Measurements from ENCODE around the gene ASCL1.

ASCL1 gene

DNA sequence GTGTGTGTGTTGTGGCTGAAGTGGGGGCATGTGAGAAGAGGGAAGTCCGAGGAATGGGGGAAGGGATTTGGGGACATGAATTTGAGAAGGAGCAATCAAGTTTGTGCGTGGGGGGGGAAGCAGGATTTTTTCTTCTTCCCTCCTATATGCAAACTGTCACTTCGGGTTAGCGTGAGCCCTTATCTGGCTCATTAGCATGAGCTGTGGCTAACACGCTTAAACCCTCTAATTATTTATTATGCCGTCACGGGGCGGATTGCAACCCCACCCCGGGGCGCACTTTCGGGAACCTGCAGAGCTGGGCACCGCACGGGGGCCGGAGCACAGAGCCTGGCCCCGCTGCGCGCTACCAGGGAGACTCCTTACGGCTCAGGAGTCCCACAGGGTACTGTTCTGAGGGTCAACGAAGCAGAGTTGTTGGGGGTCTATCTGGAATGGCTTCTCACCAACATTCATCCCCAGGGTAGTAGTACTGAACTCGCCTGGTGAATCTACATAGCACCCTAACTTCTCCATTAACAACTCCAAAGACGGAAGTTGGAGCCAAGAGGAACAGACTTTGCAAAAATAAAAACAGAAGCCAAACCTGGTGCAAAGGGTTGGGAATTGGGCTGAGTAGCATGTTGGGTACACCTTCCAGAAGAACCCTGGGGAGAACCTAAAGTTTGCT, 6.4 kb upstream of the ASCL1 start:
- in situ Hi-C loops (cut with HindIII; ENCODE audit: low sequenced_read_pairs), result no loop called here

- in situ Hi-C loops (cut with HindIII; ENCODE audit: low sequenced_read_pairs), result no loop called here
These were observed 5.6 kb upstream of the ASCL1 start for GRCh38 chr12:102951841-102952240.

DNA sequence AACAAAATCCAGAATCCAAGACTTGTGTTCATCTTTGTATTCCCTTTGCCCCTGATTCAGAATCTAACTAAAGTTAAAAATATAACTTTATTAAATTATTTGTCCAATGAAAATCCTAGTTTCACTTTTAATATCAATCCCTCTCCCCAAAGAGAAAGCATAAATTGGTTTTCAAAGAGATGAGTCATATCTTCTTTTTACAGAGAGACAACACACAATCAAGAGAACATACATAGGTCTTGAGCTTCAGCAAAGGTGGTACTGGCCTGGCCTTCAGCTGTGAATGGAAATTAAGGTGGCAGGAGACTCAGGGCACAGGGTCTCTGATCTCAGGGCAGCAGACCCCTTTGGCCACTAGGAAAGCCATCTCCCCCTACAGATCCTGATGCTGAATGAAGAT, 4.3 kb upstream of the ASCL1 start:
- in situ Hi-C loops (cut with HindIII; ENCODE audit: low sequenced_read_pairs), result no loop called here

GRCh38 chr12:102954134-102954533, 3.3 kb upstream of the ASCL1 start:
- in situ Hi-C loops (cut with HindIII; ENCODE audit: low sequenced_read_pairs), result no loop called here

DNA sequence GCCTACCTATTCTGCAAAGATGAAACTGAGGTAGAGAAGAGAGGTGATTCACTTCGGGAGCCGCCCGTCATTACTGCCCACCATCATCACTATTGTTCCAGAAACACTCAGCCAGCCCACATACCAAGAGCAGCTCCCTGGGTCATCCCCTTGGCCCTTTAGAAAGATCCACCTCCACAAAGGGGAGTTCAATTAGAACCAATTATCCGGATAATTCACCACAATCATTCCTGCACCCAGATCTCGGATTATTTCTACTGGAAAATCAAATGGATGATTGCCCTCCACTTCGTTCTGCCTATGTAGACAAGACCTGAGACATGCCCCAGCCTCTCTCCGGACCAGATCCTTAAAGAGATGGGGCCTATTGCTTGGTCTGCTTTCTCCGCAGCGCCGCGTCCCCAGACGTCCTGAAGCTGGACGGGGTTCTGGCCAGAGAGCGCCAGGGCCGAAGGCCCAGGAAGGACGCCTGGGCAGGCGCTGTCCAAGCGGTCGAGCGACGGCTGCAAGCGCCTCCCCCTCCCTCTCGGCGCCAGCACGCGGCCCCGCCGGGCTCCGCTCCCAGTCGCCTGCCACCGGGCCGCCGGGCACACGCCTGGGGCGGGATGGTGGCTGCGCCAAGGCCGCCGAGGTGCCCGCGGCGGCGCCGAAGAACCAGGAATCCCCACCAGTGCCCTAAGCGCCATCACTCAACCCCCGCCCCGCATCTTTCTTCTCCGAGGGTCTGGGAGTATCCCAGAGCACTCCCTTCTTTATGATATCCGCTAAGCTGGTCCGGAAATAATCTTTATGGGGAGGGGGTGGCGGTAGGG, 1.3 kb upstream of the ASCL1 start:
- in situ Hi-C loops (cut with HindIII; ENCODE audit: low sequenced_read_pairs), result no loop called here

DNA sequence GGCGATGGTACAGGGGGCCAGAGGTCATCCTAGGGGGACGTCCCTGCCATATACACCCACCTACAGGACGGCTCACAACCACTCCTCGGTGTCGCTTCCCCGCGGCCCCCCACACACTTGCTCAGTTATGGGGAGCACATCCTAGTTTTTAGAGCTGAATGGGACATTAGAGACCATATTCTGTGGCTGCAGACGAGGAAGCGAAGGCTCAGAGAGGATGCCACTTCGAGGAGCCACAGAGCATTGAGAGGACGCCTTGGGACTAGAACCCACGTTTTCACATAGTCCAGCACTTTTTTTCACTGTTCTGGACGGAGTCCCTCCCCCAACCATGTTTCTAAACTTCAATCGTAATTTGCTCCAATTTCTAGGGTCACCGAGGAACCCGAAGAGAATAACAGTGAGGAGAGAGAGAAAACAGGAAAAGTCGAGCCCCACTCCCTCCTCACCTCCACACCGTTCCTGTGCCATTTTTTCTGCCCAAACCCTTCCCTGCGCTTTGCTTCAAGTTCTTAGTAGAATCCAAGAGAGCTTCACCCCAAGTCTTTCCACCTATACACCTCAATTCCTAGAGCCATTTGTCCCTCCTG, 641 bp upstream of the ASCL1 start:
- in situ Hi-C loops (cut with HindIII; ENCODE audit: low sequenced_read_pairs), result no loop called here

- in situ Hi-C loops (cut with HindIII; ENCODE audit: low sequenced_read_pairs), result no loop called here
These were observed 777 bp downstream of the ASCL1 start for GRCh38 chr12:102958073-102958829.

- in situ Hi-C loops (cut with HindIII; ENCODE audit: low sequenced_read_pairs), result no loop called here
These were observed 1.3 kb downstream of the ASCL1 start for GRCh38 chr12:102958830-102959176.

GRCh38 chr12:102959391-102959790, 1.9 kb downstream of the ASCL1 start:
- in situ Hi-C loops (cut with HindIII; ENCODE audit: low sequenced_read_pairs), result no loop called here

DNA sequence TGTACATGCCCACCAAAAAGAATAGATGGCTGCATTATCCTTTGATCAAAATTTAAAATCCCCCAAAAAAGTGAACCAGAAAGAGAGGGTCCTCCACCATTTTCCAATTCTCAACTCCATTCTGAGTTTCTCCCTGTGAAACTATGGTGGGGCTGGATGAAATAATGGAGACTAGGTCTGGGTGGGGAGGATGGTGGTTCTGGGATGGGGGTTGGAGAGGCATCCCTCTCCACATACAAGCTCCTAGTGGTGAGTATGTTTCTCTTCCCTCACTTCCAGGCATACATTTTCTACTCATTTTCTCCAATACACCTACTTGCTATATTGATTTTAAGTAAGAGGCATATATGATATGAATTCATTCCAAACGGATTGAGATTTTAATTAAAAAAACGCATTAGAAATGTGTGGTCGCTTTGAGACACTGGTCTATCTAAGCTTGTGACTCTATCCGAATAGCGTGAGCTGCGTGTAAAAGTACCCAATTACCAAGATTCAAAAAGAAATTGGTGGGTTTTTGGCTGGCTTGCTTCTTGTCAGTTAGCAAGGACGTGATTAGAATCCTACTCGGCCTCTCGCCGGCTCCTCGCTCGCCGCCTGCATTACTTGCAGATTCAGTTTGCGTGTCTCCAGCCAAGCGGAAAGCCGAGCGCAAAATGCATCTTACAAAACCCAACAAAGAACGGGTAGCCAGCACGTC, 3.4 kb downstream of the ASCL1 start:
- in situ Hi-C loops (cut with HindIII; ENCODE audit: low sequenced_read_pairs), result loop anchor here (10.0 kb wide), 1 partner anchor 594 kb away; no protein-coding TSS in a partner anchor

DNA sequence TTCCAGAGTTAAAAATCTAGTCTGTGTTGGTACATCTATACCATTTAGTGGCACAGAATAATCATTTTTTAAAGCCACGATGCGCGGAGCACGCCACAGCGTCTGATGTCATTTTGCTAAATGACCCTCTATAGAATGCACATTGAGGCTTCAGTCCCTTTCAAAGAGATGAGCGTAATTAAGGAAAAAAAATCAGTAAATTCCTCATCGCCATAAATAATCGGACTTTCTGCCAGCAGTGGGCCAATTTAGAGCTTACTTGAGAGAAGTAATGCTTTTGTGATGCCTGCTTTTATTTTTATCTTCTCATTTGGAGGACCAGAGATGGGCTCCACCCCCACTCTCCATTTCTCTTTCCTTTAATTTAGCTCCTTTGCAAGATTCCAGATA, 4.0 kb downstream of the ASCL1 start:
- in situ Hi-C loops (cut with HindIII; ENCODE audit: low sequenced_read_pairs), result loop anchor here (10.0 kb wide), 1 partner anchor 593 kb away; no protein-coding TSS in a partner anchor

- in situ Hi-C loops (cut with HindIII; ENCODE audit: low sequenced_read_pairs), result loop anchor here (10.0 kb wide), 1 partner anchor 592 kb away; no protein-coding TSS in a partner anchor
These were observed 5.1 kb downstream of the ASCL1 start for GRCh38 chr12:102962532-102962931.

- in situ Hi-C loops (cut with HindIII; ENCODE audit: low sequenced_read_pairs), result loop anchor here (10.0 kb wide), 1 partner anchor 592 kb away; no protein-coding TSS in a partner anchor
These were observed 5.5 kb downstream of the ASCL1 start for GRCh38 chr12:102962986-102963385.

GRCh38 chr12:102963796-102964195, 6.3 kb downstream of the ASCL1 start:
- in situ Hi-C loops (cut with HindIII; ENCODE audit: low sequenced_read_pairs), result loop anchor here (10.0 kb wide), 1 partner anchor 591 kb away; no protein-coding TSS in a partner anchor

GRCh38 chr12:102964872-102965271, 7.4 kb downstream of the ASCL1 start:
- in situ Hi-C loops (cut with HindIII; ENCODE audit: low sequenced_read_pairs), result loop anchor here (10.0 kb wide), 1 partner anchor 590 kb away; no protein-coding TSS in a partner anchor

DNA sequence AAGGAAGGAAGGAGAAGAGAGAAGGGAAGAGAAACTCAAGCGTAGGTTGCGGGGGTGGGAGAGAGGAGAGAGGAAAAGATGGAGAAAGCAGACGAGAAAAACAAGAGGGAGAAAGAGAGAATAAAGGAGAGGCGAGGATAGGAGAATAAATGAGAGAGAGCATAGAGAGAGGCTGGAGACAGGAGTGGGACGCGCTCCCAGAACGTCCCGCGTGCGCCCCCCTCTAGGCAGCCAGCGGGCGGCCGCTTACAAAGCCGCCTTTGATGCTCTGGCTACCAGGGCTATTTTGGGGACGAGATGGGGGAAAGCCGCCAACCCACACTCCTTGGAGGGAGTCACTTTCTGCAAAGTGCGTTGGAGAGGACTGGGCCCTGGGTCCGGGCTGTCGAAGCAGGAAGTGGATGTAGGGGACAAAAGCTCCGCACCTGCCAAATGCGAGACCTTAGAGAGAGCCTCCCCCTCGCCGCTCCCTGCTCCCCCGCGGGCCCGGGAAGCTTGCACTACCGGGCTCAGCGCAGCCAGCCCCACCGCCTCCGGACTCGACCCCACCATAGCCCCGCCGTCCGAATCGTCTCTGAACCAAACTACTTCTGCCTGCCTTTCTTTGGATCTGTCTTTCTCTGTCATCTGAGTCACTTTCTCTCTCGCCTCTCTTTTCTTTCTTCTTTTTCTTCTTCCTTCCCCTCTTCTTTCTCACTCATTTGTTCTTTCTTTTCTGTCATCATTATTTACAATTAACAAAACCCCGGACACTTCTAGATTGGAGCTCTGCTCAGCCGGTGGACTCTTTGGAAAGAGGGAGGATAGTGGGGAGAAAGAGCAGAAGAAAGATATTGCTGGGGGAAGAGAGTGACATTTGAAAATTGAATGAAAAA, 8.0 kb downstream of the ASCL1 start:
- in situ Hi-C loops (cut with HindIII; ENCODE audit: low sequenced_read_pairs), result loop anchor here (10.0 kb wide), 1 partner anchor 589 kb away; no protein-coding TSS in a partner anchor

DNA sequence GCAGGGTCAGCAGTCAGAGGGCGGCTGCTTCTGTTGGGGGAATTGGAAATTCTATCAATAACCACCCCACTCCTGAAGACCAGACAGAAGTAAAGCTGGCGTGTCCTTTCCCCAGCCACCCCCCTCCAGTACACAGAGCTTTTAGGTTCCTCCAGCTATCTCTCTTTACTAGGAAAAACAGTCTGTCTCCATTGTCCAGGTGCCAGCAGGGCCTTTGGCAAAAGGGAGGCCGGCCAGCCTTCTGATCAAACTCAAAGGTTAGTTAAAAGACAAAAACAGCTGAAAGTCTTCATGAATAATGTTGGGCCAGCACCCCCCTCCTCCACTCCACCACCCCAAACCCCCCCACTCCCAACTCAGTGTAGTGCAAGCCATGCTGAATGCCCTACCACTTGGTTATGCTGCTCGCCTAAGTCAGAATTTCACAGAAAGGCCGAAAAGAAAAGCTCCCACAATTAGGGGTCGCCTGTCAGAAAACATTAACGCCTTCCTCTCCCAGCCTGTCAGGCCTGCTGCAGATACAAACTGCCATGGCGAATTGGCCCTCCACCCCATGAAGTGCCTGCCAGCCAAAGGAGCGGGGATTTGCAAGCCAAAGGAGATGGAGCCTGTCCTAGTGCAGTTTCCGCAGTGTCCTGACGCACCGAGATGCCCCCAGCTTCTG, 8.9 kb downstream of the ASCL1 start:
- in situ Hi-C loops (cut with HindIII; ENCODE audit: low sequenced_read_pairs), result loop anchor here (10.0 kb wide), 1 partner anchor 588 kb away; no protein-coding TSS in a partner anchor

GRCh38 chr12:102970780-102971179, 13.3 kb downstream of the ASCL1 start:
- in situ Hi-C loops (cut with HindIII; ENCODE audit: low sequenced_read_pairs), result no loop called here

DNA sequence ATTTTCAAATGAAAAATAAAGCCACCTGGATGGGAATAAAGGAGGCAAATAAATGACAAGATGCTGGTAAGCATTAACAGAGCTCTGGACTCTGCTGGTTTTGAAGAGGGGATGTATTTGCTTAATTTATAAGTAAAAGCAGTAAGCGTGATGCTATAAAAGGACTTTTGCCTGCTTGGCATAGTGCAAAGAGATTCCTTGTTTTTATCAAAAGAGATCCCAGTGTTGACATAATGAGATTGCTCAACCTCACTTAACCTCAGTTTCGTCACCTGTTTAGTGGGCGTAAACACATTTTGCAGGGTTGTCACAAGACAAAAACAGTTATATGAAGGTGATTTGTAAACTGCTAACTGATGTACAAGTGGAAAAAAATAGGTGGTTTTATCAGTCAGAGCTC, 13.8 kb downstream of the ASCL1 start:
- in situ Hi-C loops (cut with HindIII; ENCODE audit: low sequenced_read_pairs), result no loop called here

All from DLD1 (cell line).